B cell (primary cell): ENCODE measurements around the gene ACSM2B.

Source experiments
- EZH2 ChIP-seq: IDR thresholded peaks from 2 replicates; pipeline ENCODE4 v1.6.1; 2012; ENCODE audit warnings: borderline replicate concordance, low read depth, mild to moderate bottlenecking, moderate library complexity, low read length; ENCODE audit not compliant: insufficient read depth, poor library complexity, severe bottlenecking
- TF ChIP-seq, protein P1 (sequence below): fragments of 200-600 bp; IDR thresholded peaks from one replicate; pipeline ENCODE4 v1.8.0; 2022; ENCODE audit warnings: antibody characterized with exemption, mild to moderate bottlenecking

DNA sequence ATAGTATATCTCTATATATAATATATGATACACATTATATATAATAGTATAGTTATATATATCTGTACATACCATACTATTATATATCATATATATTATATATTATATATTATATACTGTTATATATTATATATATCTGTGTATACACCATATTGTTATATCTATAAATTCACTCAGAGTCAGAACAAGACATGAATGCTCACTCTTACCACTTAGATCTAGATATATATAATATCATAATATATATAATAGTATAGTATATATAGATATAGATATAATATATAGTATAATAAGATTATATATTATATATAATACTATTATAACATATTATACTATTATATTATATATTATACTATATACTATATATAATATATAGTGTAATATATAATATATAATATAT lies 9.3 kb downstream of the ACSM2B start:
- TF ChIP-seq, protein P1, sequence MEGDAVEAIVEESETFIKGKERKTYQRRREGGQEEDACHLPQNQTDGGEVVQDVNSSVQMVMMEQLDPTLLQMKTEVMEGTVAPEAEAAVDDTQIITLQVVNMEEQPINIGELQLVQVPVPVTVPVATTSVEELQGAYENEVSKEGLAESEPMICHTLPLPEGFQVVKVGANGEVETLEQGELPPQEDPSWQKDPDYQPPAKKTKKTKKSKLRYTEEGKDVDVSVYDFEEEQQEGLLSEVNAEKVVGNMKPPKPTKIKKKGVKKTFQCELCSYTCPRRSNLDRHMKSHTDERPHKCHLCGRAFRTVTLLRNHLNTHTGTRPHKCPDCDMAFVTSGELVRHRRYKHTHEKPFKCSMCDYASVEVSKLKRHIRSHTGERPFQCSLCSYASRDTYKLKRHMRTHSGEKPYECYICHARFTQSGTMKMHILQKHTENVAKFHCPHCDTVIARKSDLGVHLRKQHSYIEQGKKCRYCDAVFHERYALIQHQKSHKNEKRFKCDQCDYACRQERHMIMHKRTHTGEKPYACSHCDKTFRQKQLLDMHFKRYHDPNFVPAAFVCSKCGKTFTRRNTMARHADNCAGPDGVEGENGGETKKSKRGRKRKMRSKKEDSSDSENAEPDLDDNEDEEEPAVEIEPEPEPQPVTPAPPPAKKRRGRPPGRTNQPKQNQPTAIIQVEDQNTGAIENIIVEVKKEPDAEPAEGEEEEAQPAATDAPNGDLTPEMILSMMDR, result no peak
- no peak for TF ChIP-seq EZH2
